A549 (cell line): Measurements from ENCODE around the gene UBE2D1. TPM values are rescaled to one million over a fixed set of nuclear protein-coding genes. Genes with fewer than 3 reads are reported as not detected.

Experiments
- ATAC-seq, 2 experiments: fragments of 200-7000 bp in 1 of 2; fragments of >200 bp in 1 of 2; cut with Nextera tagmentation in 1 of 2; cut with Tn5 transposase in 1 of 2; 3 replicates each; pipeline versions ENCODE4 v1.8.0 to v1.9.1; 2018 to 2020; ENCODE audit warnings: mild to moderate bottlenecking in 1 of 2, moderate library complexity in 1 of 2
- CTCF ChIA-PET: fragments of 300-600 bp; sonication (Branson Sonifier 250); formaldehyde crosslinking; extraction: SDS; loops from one replicate; lab custom pipeline; 2021; ENCODE audit warnings: antibody characterized with exemption, inconsistent platforms; lab: Yijun Ruan, JAX
- POLR2A ChIA-PET: fragments of 350-600 bp; formaldehyde crosslinking; extraction: SDS; loops from one replicate; lab custom pipeline; 2021; ENCODE audit warnings: antibody characterized with exemption, inconsistent platforms; lab: Yijun Ruan, JAX
- DNase-seq, 2 experiments: peaks; one replicate each; pipeline versions ENCODE4 v3.0.0 to v3.0.0-alpha.2; 2011 to 2016; ENCODE audit warnings: low read depth in 1 of 2, low spot score in 1 of 2
- FAIRE-seq: peaks from 2 replicates; lab custom pipeline; 2011; peaks lifted over from hg19 to GRCh38; lab: Jason Lieb, UNC
- H3K27ac ChIP-seq, 2 experiments: fragments of >200 bp; sonication (Bioruptor Twin); formaldehyde crosslinking; 3 replicates each; pipeline ENCODE4 v1.5.1; 2016 to 2017
- H3K4me1 ChIP-seq: fragments of >200 bp; sonication (Bioruptor Twin); formaldehyde crosslinking; 3 replicates; pipeline ENCODE4 v1.6.1; 2016
- H3K4me2 ChIP-seq: fragments of >200 bp; sonication (Bioruptor Twin); formaldehyde crosslinking; 3 replicates; pipeline ENCODE4 v1.6.1; 2016
- H3K4me3 ChIP-seq: fragments of >200 bp; sonication (Bioruptor Twin); formaldehyde crosslinking; 3 replicates; pipeline ENCODE4 v1.5.1; 2016
- H3K9me3 ChIP-seq: fragments of >200 bp; sonication (Bioruptor Twin); formaldehyde crosslinking; 3 replicates; pipeline ENCODE4 v1.6.1; 2016
- CBX8 ChIP-seq: fragments of 200-600 bp; sonication (generic); IDR thresholded peaks from 2 replicates; pipeline ENCODE4 v1.6.1; 2016
- CEBPB ChIP-seq, 2 experiments: fragments of >200 bp in 1 of 2; sonication (Bioruptor Twin) in 1 of 2; formaldehyde crosslinking in 1 of 2; IDR thresholded peaks; 2 replicates each; pipeline ENCODE4 v1.6.1; 2012 to 2016
- CHD4 ChIP-seq: fragments of 200-600 bp; sonication (generic); IDR thresholded peaks from 2 replicates; pipeline ENCODE4 v1.6.1; 2016; ENCODE audit warnings: antibody characterized with exemption, mild to moderate bottlenecking, borderline replicate concordance
- EHMT2 ChIP-seq: fragments of 200-600 bp; sonication (generic); IDR thresholded peaks from 2 replicates; pipeline ENCODE4 v1.6.1; 2016; ENCODE audit warnings: antibody characterized with exemption, low read depth, mild to moderate bottlenecking, moderate library complexity
- FOXS1 ChIP-seq: fragments of 250-450 bp; sonication (Bioruptor Pico); IDR thresholded peaks from 2 replicates; pipeline ENCODE4 v1.5.0; 2020; ENCODE audit warnings: mild to moderate bottlenecking, moderate library complexity
- HOXA7 ChIP-seq: fragments of 250-450 bp; sonication (Bioruptor Pico); IDR thresholded peaks from 2 replicates; pipeline ENCODE4 v1.5.0; 2020; ENCODE audit warnings: mild to moderate bottlenecking, moderate library complexity
- JUNB ChIP-seq: fragments of >200 bp; sonication (Bioruptor Twin); formaldehyde crosslinking; IDR thresholded peaks from 2 replicates; pipeline ENCODE4 v1.6.1; 2016
- KDM5A ChIP-seq: fragments of 200-600 bp; sonication (generic); IDR thresholded peaks from 2 replicates; pipeline ENCODE4 v1.6.1; 2016; ENCODE audit warnings: antibody characterized with exemption, mild to moderate bottlenecking
- MYC ChIP-seq: IDR thresholded peaks from 2 replicates; pipeline ENCODE4 v1.6.1; 2012; ENCODE audit warnings: mild to moderate bottlenecking, inconsistent platforms, low read length, improper control_type of control experiment, borderline replicate concordance
- NR3C1 ChIP-seq: fragments of >200 bp; sonication (Bioruptor Twin); formaldehyde crosslinking; IDR thresholded peaks from 3 replicates; pipeline ENCODE4 v1.6.1; 2017
- PHF8 ChIP-seq: fragments of 200-600 bp; sonication (generic); IDR thresholded peaks from 2 replicates; pipeline ENCODE4 v1.6.1; 2016; ENCODE audit warnings: low read depth, mild to moderate bottlenecking, antibody characterized with exemption, moderate library complexity, borderline replicate concordance
- RFX5 ChIP-seq: fragments of 450-650 bp; IDR thresholded peaks from 2 replicates; pipeline ENCODE4 v1.7.1; 2014; ENCODE audit warnings: antibody characterized with exemption, mild to moderate bottlenecking, moderate library complexity
- SMC3 ChIP-seq: fragments of >200 bp; sonication (Bioruptor Twin); formaldehyde crosslinking; IDR thresholded peaks from 3 replicates; pipeline ENCODE4 v1.6.1; 2018; ENCODE audit warnings: inconsistent platforms
- TFCP2L1 ChIP-seq: fragments of 250-450 bp; sonication (Bioruptor Pico); IDR thresholded peaks from 2 replicates; pipeline ENCODE4 v1.5.0; 2021; ENCODE audit warnings: mild to moderate bottlenecking
- ZFP36 ChIP-seq: fragments of 450-650 bp; IDR thresholded peaks from 2 replicates; pipeline ENCODE4 v1.6.1; 2014; ENCODE audit warnings: borderline replicate concordance; ENCODE audit not compliant: partially characterized antibody
- ZSCAN20 ChIP-seq: fragments of 250-450 bp; sonication (Bioruptor Pico); IDR thresholded peaks from 2 replicates; pipeline ENCODE4 v1.8.0; 2022; ENCODE audit warnings: mild to moderate bottlenecking, moderate library complexity
- WGBS: methylation state at CpG from one replicate; pipeline ENCODE4 v1.1.6; 2017; ENCODE audit errors: missing lambda C conversion rate; 5-methylcytosine and 5-hydroxymethylcytosine counted together
- polyA plus RNA-seq, 4 experiments: library from polyadenylated mRNA; depleted of rRNA in 3 of 4; stranded (reverse); fragments of >200 nt; fragmentation: RNase III in 1 of 4; extraction: RNeasy Plus Mini Kit Qiagen cat#74134 plus additional on column Dnase treatment in 1 of 4; gene quantifications; 2 replicates in 3 of 4; 3 replicates in 1 of 4; pipeline ENCODE4 v1.2.3, GENCODE V29; 2011 to 2017
- TF ChIP-seq, protein P1 (sequence below): fragments of 450-650 bp; IDR thresholded peaks from 2 replicates; pipeline ENCODE4 v1.6.1; 2014; ENCODE audit warnings: antibody characterized with exemption
- TF ChIP-seq, protein P2 (sequence below): IDR thresholded peaks from 2 replicates; pipeline ENCODE4 v1.6.1; 2012
- TF ChIP-seq, protein P3 (sequence below): fragments of 150-350 bp; IDR thresholded peaks from 2 replicates; pipeline ENCODE4 v1.6.1; 2014; ENCODE audit warnings: low read depth, mild to moderate bottlenecking, low read length
- TF ChIP-seq, protein P4 (sequence below): fragments of >200 bp; sonication (Bioruptor Twin); formaldehyde crosslinking; IDR thresholded peaks from 3 replicates; pipeline ENCODE4 v1.5.1; 2016

UBE2D1 gene
- polyA plus RNA-seq, 2 of the 4 experiments (the other 2 are of a cell fraction) = 18.1 to 40.5 TPM

- WGBS = 75% methylated on average over 3 of the region's 3 CpGs
- Histone ChIP-seq H3K27ac (no peak overlapping the region), H3K9me3 (no peaks in the 10 kb centered on the region), H3K4me2 (no peak overlapping the region)
- FAIRE-seq = no peak
- no peak for DNase-seq
- TF ChIP-seq CHD4 = no peak
- no peak for TF ChIP-seq KDM5A
- no peak for TF ChIP-seq HOXA7
- TF ChIP-seq CEBPB (IDR thresholded peaks at IDR 0.05) = no peak
- TF ChIP-seq, protein P1, sequence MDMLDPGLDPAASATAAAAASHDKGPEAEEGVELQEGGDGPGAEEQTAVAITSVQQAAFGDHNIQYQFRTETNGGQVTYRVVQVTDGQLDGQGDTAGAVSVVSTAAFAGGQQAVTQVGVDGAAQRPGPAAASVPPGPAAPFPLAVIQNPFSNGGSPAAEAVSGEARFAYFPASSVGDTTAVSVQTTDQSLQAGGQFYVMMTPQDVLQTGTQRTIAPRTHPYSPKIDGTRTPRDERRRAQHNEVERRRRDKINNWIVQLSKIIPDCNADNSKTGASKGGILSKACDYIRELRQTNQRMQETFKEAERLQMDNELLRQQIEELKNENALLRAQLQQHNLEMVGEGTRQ = no peak
- TF ChIP-seq NR3C1 = no peak
- no peak for TF ChIP-seq ZFP36
- no peak for TF ChIP-seq TFCP2L1 (CRISPR knock-in tag)
- TF ChIP-seq, protein P2, sequence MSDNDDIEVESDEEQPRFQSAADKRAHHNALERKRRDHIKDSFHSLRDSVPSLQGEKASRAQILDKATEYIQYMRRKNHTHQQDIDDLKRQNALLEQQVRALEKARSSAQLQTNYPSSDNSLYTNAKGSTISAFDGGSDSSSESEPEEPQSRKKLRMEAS = no peak
- no peak for TF ChIP-seq SMC3
- no peak for TF ChIP-seq FOXS1 (CRISPR knock-in tag)
- TF ChIP-seq MYC = no peak
- TF ChIP-seq, protein P3, sequence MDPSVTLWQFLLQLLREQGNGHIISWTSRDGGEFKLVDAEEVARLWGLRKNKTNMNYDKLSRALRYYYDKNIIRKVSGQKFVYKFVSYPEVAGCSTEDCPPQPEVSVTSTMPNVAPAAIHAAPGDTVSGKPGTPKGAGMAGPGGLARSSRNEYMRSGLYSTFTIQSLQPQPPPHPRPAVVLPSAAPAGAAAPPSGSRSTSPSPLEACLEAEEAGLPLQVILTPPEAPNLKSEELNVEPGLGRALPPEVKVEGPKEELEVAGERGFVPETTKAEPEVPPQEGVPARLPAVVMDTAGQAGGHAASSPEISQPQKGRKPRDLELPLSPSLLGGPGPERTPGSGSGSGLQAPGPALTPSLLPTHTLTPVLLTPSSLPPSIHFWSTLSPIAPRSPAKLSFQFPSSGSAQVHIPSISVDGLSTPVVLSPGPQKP = no peak
- TF ChIP-seq RFX5 = no peak
- TF ChIP-seq PHF8 = no peak
- no peak for TF ChIP-seq ZSCAN20 (CRISPR knock-in tag)
- TF ChIP-seq, all 56 proteins: peak for 0
- Histone ChIP-seq H3K4me1 (no peaks in the 10 kb centered on the region), H3K4me3 (no peak overlapping the region)
- POLR2A ChIA-PET = no interaction called here
- no peak for ATAC-seq
- CTCF ChIA-PET = interaction anchor here (1.4 to 6.2 kb wide), 3 partner anchors 12 to 127 kb away, joined by 3 to 71 read pairs (median 6); partner anchors contain the start of gene TFAM
These were observed 30.6 kb upstream of the UBE2D1 start for GRCh38 chr10:58304099-58304633.

DNA sequence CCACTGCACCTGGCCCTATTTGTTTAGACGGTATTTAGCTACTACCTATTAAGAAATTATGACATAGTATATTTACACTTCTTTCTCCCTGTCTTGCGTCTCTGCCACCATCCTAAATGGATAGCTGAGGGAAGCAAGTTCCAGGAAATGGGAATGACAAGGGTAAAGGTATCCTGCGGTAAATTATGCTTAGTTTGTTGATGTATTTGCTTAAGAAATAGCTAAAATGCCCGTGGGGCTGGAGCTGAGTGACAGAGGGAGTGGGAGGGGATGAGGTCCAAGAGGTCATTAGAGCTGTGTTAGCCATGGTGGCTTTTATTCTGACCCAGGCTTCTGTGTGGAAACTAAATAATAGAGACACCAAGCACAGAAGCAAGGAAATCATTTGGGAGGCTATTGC, 29.0 kb upstream of the UBE2D1 start:
- no peak for ATAC-seq
- ChIA-PET CTCF (interaction anchor here (1.2 to 2.7 kb wide), 3 partner anchors 16 to 518 kb away, joined by 3 to 9 read pairs (median 3); no protein-coding TSS in a partner anchor), POLR2A (no interaction called here)
- Histone ChIP-seq H3K4me3 (no peak overlapping the region), H3K4me2 (no peak overlapping the region), H3K4me1 (no peaks in the 10 kb centered on the region), H3K27ac (no peak overlapping the region), H3K9me3 (no peaks in the 10 kb centered on the region)
- FAIRE-seq = no peak
- DNase-seq = no peak
- 20% methylated on average over 4 of the region's 4 CpGs for WGBS
- TF ChIP-seq ZSCAN20 (CRISPR knock-in tag) (no peak), TFCP2L1 (CRISPR knock-in tag) (no peak), ZFP36 (no peak), CBX8 (no peak), RFX5 (no peak), CEBPB (IDR thresholded peaks at IDR 0.05) (no peak), MYC (no peak), HOXA7 (no peak), JUNB (no peak), EHMT2 (no peak)
- TF ChIP-seq, protein P2 = no peak
- TF ChIP-seq, protein P4, sequence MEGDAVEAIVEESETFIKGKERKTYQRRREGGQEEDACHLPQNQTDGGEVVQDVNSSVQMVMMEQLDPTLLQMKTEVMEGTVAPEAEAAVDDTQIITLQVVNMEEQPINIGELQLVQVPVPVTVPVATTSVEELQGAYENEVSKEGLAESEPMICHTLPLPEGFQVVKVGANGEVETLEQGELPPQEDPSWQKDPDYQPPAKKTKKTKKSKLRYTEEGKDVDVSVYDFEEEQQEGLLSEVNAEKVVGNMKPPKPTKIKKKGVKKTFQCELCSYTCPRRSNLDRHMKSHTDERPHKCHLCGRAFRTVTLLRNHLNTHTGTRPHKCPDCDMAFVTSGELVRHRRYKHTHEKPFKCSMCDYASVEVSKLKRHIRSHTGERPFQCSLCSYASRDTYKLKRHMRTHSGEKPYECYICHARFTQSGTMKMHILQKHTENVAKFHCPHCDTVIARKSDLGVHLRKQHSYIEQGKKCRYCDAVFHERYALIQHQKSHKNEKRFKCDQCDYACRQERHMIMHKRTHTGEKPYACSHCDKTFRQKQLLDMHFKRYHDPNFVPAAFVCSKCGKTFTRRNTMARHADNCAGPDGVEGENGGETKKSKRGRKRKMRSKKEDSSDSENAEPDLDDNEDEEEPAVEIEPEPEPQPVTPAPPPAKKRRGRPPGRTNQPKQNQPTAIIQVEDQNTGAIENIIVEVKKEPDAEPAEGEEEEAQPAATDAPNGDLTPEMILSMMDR = no peak
